GM23338 (cell line): Measurements from ENCODE around the gene ST8SIA6. TPM values are rescaled to one million over a fixed set of nuclear protein-coding genes. Genes with fewer than 3 reads are reported as not detected.
A peak's percentile ranks its signal among the peaks of the same experiment; 100 is the strongest.

Experiments used
- ATAC-seq: fragments of 200-7000 bp; cut with Tn5 transposase; 3 replicates; pipeline ENCODE4 v1.9.1; 2020
- DNase-seq: peaks from one replicate; pipeline ENCODE4 v3.0.0-alpha.2; 2015; ENCODE audit warnings: low spot score
- H2AFZ ChIP-seq: fragments of 200-600 bp; sonication (generic); 2 replicates; pipeline ENCODE4 v1.8.0; 2016; ENCODE audit warnings: antibody characterized with exemption, mild to moderate bottlenecking, moderate library complexity
- H3F3A ChIP-seq: fragments of 200-600 bp; sonication (generic); replicated peaks from 2 replicates; pipeline ENCODE4 v1.8.0; 2017; ENCODE audit warnings: antibody characterized with exemption, mixed run types, low read depth
- H3K27ac ChIP-seq: fragments of 200-600 bp; sonication (generic); 2 replicates; pipeline ENCODE4 v1.6.1; 2016; ENCODE audit warnings: low read depth
- H3K27me3 ChIP-seq: fragments of 200-600 bp; sonication (generic); 2 replicates; pipeline ENCODE4 v1.8.0; 2016; ENCODE audit warnings: mild to moderate bottlenecking, mixed run types, moderate library complexity; ENCODE audit not compliant: insufficient read depth
- H3K36me3 ChIP-seq: fragments of 200-600 bp; sonication (generic); 2 replicates; pipeline ENCODE4 v1.8.0; 2016; ENCODE audit warnings: mild to moderate bottlenecking; ENCODE audit not compliant: insufficient read depth
- H3K4me1 ChIP-seq: fragments of 200-600 bp; sonication (generic); 2 replicates; pipeline ENCODE4 v1.8.0; 2016; ENCODE audit warnings: mild to moderate bottlenecking, moderate library complexity; ENCODE audit not compliant: insufficient read depth
- H3K4me2 ChIP-seq: fragments of 200-600 bp; sonication (generic); 2 replicates; pipeline ENCODE4 v1.7.1; 2017; ENCODE audit warnings: mixed run types
- H3K4me3 ChIP-seq: fragments of 200-600 bp; sonication (generic); 2 replicates; pipeline ENCODE4 v1.6.1; 2016; ENCODE audit warnings: mixed run types
- H3K79me2 ChIP-seq: fragments of 200-600 bp; sonication (generic); replicated peaks from 2 replicates; pipeline ENCODE4 v1.8.0; 2017; ENCODE audit warnings: mild to moderate bottlenecking; ENCODE audit not compliant: insufficient read depth
- H3K9me2 ChIP-seq: fragments of 200-600 bp; sonication (generic); 2 replicates; pipeline ENCODE4 v1.8.0; 2017; ENCODE audit not compliant: insufficient read depth
- H4K20me1 ChIP-seq: fragments of 200-600 bp; sonication (generic); replicated peaks from 2 replicates; pipeline ENCODE4 v1.8.0; 2017; ENCODE audit warnings: mild to moderate bottlenecking; ENCODE audit not compliant: insufficient read depth
- H3K27ac Mint-ChIP-seq: 2 replicates; pipeline ENCODE4 v1.8.0; 2020; ENCODE audit warnings: inconsistent platforms, mild to moderate bottlenecking, moderate library complexity, mixed read lengths
- H3K27me3 Mint-ChIP-seq: 3 replicates; pipeline ENCODE4 v1.8.0; 2022; ENCODE audit warnings: low read depth, mild to moderate bottlenecking, moderate library complexity, mixed read lengths, inconsistent platforms; ENCODE audit not compliant: insufficient read depth, poor library complexity
- H3K36me3 Mint-ChIP-seq: 3 replicates; pipeline ENCODE4 v1.8.0; 2021; ENCODE audit warnings: low read depth, mild to moderate bottlenecking, inconsistent platforms, moderate library complexity, mixed read lengths
- H3K4me1 Mint-ChIP-seq: 3 replicates; pipeline ENCODE4 v1.8.0; 2020; ENCODE audit warnings: mild to moderate bottlenecking, inconsistent platforms, mixed read lengths
- H3K4me3 Mint-ChIP-seq: 3 replicates; pipeline ENCODE4 v1.8.0; 2021; ENCODE audit warnings: moderate library complexity, mild to moderate bottlenecking, inconsistent platforms, mixed read lengths
- H3K9me3 Mint-ChIP-seq: 3 replicates; pipeline ENCODE4 v1.8.0; 2020; ENCODE audit warnings: moderate library complexity, mild to moderate bottlenecking, inconsistent platforms, mixed read lengths
- CREB1 ChIP-seq: fragments of 250-450 bp; sonication (Bioruptor Pico); IDR thresholded peaks from 2 replicates; pipeline ENCODE4 v1.5.0; 2020; ENCODE audit warnings: low read depth, mild to moderate bottlenecking, moderate library complexity
- EZH2 ChIP-seq: fragments of 200-600 bp; sonication (generic); IDR thresholded peaks from one replicate; pipeline ENCODE4 v1.8.0; 2017; ENCODE audit warnings: antibody characterized with exemption, mild to moderate bottlenecking, low read depth; ENCODE audit not compliant: unreplicated experiment
- EZH2phosphoT487 ChIP-seq: fragments of 200-600 bp; sonication (generic); IDR thresholded peaks from one replicate; pipeline ENCODE4 v1.8.1; 2018; ENCODE audit warnings: antibody characterized with exemption; ENCODE audit not compliant: unreplicated experiment
- JUNB ChIP-seq: IDR thresholded peaks from one replicate; pipeline ENCODE4 v1.6.1; 2016; ENCODE audit warnings: antibody characterized with exemption; ENCODE audit not compliant: unreplicated experiment
- NANOG ChIP-seq: IDR thresholded peaks from 2 replicates; pipeline ENCODE4 v1.6.1; 2016; ENCODE audit warnings: antibody characterized with exemption, borderline replicate concordance
- POLR2AphosphoS5 ChIP-seq: IDR thresholded peaks from 2 replicates; pipeline ENCODE4 v1.6.1; 2016; ENCODE audit warnings: antibody characterized with exemption, low read depth
- STAT1 ChIP-seq: IDR thresholded peaks from one replicate; pipeline ENCODE4 v1.6.1; 2016; ENCODE audit warnings: antibody characterized with exemption; ENCODE audit not compliant: unreplicated experiment
- ZNF114 ChIP-seq: fragments of 250-450 bp; sonication (Bioruptor Pico); IDR thresholded peaks from 2 replicates; pipeline ENCODE4 v1.5.0; 2020; ENCODE audit warnings: mild to moderate bottlenecking, moderate library complexity
- ZNF331 ChIP-seq: fragments of 250-450 bp; sonication (Bioruptor Pico); IDR thresholded peaks from 2 replicates; pipeline ENCODE4 v1.5.0; 2020; ENCODE audit warnings: low read depth, mild to moderate bottlenecking, moderate library complexity
- polyA plus RNA-seq: library from polyadenylated mRNA; unstranded; fragments of >200 nt; fragmentation: Nextera tagmentation; extraction: Ambion mirVana; gene quantifications from 2 replicates; pipeline ENCODE4 v1.2.1, GENCODE V29; 2016
- total RNA-seq: library from RNA; depleted of rRNA; stranded (reverse); fragments of >200 nt; shearing (Covaris generic); gene quantifications from 2 replicates; pipeline ENCODE4 v1.2.3, GENCODE V29; 2014
- TF ChIP-seq, protein P1 (sequence below): fragments of 250-450 bp; sonication (Bioruptor Pico); IDR thresholded peaks from 2 replicates; pipeline ENCODE4 v1.5.0; 2020; ENCODE audit warnings: mild to moderate bottlenecking, moderate library complexity
- TF ChIP-seq, protein P2 (sequence below): IDR thresholded peaks from 2 replicates; pipeline ENCODE4 v1.6.1; 2016; ENCODE audit warnings: antibody characterized with exemption
- TF ChIP-seq, protein P3 (sequence below), 2 experiments: fragments of 200-600 bp in 1 of 2; sonication (generic) in 1 of 2; conservative IDR thresholded peaks; 2 replicates each; pipeline versions ENCODE4 v1.5.1 to v1.6.1; 2016 to 2017; ENCODE audit warnings: antibody characterized with exemption in 2 of 2, low read depth in 2 of 2, mild to moderate bottlenecking in 2 of 2, moderate library complexity in 1 of 2
- TF ChIP-seq, protein P4 (sequence below): IDR thresholded peaks from one replicate; pipeline ENCODE4 v1.6.1; 2018; ENCODE audit warnings: antibody characterized with exemption; ENCODE audit not compliant: unreplicated experiment

The ST8SIA6 gene
- total and polyA plus RNA-seq, 2 experiments from 2014 or later: 1.6 to 2.3 TPM

DNA sequence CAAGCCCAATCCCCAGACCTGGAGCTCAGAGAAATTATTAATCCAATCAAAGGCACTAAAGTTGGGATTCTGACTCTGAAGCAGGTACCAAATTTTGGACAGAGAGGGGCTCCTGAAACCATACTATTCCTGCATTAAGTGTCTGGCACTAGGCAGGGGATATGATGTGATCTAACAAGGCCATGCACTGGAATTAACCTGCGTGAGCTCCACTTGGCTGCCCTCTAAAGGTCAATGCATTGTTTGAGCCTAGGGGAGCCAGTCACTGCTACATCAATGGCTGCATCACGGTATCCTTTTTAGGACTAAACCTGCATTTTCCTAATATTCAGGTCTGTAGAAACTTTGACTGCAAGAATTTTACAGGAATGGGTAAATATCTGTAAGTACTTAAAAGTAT, 42.1 kb downstream of the ST8SIA6 start (continued):
- TF ChIP-seq CREB1 (CRISPR knock-in tag) (0 out of 2 replicates have a peak, but pooled peaks have one; percentile 9), ZNF114 (no peak)

DNA sequence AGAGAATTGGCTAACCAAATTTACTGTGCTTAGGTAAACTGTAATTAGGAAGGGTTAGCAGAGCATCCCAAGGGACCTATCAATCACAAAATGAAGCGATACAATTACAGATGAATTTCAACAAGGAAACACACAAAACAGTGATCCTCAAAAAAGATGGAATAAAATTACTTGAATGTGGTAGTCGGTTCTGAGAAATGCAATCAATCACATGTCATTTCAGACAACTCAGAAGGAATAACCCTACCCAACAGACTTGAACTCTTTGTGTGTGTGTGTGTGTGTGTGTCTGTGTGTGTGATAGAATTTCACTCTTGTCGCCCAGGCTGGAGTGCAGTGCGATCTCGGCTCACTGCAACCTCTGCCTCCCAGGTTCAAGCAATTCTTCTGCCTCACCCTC, 43.5 kb downstream of the ST8SIA6 start:
- DNase-seq (no peak), ATAC-seq (no peak)
- Histone ChIP-seq H4K20me1 (no peaks in the 10 kb centered on the region), H3K4me2 (no peak overlapping the region), H3K4me1 (peaks cover 9% of the 10 kb centered on the region), H3F3A (no peaks in the 10 kb centered on the region; the same call in 1 of the 2 replicates), H3K79me2 (no peaks in the 10 kb centered on the region), H3K27me3 (no peaks in the 10 kb centered on the region), H3K27ac (no peak overlapping the region), H2AFZ (no peak overlapping the region), H3K4me3 (no peak overlapping the region), H3K36me3 (no peaks in the 10 kb centered on the region), H3K9me2 (no peaks in the 10 kb centered on the region)
- peaks cover 6% of the 10 kb centered on the region for H3K4me1 Mint-ChIP-seq
- peaks cover 6% of the 10 kb centered on the region for H3K27me3 Mint-ChIP-seq
- no peaks in the 10 kb centered on the region; the same call in 2 of the 3 replicates for H3K9me3 Mint-ChIP-seq
- H3K36me3 Mint-ChIP-seq: no peaks in the 10 kb centered on the region
- no peak overlapping the region for H3K27ac Mint-ChIP-seq
- H3K4me3 Mint-ChIP-seq: no peak overlapping the region
- no peak for TF ChIP-seq CREB1 (CRISPR knock-in tag)
- no peak for TF ChIP-seq POLR2AphosphoS5
- no peak for TF ChIP-seq JUNB
- TF ChIP-seq, protein P1, sequence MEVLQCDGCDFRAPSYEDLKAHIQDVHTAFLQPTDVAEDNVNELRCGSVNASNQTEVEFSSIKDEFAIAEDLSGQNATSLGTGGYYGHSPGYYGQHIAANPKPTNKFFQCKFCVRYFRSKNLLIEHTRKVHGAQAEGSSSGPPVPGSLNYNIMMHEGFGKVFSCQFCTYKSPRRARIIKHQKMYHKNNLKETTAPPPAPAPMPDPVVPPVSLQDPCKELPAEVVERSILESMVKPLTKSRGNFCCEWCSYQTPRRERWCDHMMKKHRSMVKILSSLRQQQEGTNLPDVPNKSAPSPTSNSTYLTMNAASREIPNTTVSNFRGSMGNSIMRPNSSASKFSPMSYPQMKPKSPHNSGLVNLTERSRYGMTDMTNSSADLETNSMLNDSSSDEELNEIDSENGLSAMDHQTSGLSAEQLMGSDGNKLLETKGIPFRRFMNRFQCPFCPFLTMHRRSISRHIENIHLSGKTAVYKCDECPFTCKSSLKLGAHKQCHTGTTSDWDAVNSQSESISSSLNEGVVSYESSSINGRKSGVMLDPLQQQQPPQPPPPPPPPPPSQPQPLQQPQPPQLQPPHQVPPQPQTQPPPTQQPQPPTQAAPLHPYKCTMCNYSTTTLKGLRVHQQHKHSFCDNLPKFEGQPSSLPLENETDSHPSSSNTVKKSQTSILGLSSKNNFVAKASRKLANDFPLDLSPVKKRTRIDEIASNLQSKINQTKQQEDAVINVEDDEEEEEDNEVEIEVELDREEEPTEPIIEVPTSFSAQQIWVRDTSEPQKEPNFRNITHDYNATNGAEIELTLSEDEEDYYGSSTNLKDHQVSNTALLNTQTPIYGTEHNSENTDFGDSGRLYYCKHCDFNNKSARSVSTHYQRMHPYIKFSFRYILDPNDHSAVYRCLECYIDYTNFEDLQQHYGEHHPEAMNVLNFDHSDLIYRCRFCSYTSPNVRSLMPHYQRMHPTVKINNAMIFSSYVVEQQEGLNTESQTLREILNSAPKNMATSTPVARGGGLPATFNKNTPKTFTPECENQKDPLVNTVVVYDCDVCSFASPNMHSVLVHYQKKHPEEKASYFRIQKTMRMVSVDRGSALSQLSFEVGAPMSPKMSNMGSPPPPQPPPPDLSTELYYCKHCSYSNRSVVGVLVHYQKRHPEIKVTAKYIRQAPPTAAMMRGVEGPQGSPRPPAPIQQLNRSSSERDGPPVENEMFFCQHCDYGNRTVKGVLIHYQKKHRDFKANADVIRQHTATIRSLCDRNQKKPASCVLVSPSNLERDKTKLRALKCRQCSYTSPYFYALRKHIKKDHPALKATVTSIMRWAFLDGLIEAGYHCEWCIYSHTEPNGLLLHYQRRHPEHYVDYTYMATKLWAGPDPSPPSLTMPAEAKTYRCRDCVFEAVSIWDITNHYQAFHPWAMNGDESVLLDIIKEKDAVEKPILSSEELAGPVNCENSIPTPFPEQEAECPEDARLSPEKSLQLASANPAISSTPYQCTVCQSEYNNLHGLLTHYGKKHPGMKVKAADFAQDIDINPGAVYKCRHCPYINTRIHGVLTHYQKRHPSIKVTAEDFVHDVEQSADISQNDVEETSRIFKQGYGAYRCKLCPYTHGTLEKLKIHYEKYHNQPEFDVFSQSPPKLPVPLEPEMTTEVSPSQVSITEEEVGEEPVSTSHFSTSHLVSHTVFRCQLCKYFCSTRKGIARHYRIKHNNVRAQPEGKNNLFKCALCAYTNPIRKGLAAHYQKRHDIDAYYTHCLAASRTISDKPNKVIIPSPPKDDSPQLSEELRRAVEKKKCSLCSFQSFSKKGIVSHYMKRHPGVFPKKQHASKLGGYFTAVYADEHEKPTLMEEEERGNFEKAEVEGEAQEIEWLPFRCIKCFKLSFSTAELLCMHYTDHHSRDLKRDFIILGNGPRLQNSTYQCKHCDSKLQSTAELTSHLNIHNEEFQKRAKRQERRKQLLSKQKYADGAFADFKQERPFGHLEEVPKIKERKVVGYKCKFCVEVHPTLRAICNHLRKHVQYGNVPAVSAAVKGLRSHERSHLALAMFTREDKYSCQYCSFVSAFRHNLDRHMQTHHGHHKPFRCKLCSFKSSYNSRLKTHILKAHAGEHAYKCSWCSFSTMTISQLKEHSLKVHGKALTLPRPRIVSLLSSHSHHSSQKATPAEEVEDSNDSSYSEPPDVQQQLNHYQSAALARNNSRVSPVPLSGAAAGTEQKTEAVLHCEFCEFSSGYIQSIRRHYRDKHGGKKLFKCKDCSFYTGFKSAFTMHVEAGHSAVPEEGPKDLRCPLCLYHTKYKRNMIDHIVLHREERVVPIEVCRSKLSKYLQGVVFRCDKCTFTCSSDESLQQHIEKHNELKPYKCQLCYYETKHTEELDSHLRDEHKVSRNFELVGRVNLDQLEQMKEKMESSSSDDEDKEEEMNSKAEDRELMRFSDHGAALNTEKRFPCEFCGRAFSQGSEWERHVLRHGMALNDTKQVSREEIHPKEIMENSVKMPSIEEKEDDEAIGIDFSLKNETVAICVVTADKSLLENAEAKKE (CRISPR knock-in tag): no peak
- TF ChIP-seq, protein P2, sequence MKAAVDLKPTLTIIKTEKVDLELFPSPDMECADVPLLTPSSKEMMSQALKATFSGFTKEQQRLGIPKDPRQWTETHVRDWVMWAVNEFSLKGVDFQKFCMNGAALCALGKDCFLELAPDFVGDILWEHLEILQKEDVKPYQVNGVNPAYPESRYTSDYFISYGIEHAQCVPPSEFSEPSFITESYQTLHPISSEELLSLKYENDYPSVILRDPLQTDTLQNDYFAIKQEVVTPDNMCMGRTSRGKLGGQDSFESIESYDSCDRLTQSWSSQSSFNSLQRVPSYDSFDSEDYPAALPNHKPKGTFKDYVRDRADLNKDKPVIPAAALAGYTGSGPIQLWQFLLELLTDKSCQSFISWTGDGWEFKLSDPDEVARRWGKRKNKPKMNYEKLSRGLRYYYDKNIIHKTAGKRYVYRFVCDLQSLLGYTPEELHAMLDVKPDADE: no peak
- TF ChIP-seq EZH2: no peak
- no peak for TF ChIP-seq STAT1
- TF ChIP-seq ZNF114: no peak
- no peak for TF ChIP-seq NANOG
- TF ChIP-seq, protein P3, sequence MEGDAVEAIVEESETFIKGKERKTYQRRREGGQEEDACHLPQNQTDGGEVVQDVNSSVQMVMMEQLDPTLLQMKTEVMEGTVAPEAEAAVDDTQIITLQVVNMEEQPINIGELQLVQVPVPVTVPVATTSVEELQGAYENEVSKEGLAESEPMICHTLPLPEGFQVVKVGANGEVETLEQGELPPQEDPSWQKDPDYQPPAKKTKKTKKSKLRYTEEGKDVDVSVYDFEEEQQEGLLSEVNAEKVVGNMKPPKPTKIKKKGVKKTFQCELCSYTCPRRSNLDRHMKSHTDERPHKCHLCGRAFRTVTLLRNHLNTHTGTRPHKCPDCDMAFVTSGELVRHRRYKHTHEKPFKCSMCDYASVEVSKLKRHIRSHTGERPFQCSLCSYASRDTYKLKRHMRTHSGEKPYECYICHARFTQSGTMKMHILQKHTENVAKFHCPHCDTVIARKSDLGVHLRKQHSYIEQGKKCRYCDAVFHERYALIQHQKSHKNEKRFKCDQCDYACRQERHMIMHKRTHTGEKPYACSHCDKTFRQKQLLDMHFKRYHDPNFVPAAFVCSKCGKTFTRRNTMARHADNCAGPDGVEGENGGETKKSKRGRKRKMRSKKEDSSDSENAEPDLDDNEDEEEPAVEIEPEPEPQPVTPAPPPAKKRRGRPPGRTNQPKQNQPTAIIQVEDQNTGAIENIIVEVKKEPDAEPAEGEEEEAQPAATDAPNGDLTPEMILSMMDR (conservative IDR thresholded peaks at IDR 0.05; ENCODE audit: low read depth in 2 of 2): no peak
- TF ChIP-seq ZNF331: no peak
- TF ChIP-seq, protein P4, sequence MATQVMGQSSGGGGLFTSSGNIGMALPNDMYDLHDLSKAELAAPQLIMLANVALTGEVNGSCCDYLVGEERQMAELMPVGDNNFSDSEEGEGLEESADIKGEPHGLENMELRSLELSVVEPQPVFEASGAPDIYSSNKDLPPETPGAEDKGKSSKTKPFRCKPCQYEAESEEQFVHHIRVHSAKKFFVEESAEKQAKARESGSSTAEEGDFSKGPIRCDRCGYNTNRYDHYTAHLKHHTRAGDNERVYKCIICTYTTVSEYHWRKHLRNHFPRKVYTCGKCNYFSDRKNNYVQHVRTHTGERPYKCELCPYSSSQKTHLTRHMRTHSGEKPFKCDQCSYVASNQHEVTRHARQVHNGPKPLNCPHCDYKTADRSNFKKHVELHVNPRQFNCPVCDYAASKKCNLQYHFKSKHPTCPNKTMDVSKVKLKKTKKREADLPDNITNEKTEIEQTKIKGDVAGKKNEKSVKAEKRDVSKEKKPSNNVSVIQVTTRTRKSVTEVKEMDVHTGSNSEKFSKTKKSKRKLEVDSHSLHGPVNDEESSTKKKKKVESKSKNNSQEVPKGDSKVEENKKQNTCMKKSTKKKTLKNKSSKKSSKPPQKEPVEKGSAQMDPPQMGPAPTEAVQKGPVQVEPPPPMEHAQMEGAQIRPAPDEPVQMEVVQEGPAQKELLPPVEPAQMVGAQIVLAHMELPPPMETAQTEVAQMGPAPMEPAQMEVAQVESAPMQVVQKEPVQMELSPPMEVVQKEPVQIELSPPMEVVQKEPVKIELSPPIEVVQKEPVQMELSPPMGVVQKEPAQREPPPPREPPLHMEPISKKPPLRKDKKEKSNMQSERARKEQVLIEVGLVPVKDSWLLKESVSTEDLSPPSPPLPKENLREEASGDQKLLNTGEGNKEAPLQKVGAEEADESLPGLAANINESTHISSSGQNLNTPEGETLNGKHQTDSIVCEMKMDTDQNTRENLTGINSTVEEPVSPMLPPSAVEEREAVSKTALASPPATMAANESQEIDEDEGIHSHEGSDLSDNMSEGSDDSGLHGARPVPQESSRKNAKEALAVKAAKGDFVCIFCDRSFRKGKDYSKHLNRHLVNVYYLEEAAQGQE: no peak
- no peak for TF ChIP-seq EZH2phosphoT487
